Left lung (tissue), 10 donors: ENCODE data around the gene DOCK8. TPM values are rescaled to one million over a fixed set of nuclear protein-coding genes. Genes with fewer than 3 reads are reported as not detected.
A peak's percentile ranks its signal among the peaks of the same experiment; 100 is the strongest.

Experiments used
- ATAC-seq: fragments of 200-7000 bp; cut with Tn5 transposase; one replicate; pipeline ENCODE4 v1.9.1; 2020; ENCODE audit warnings: moderate library complexity
- DNase-seq, 4 donors: peaks; one replicate each; pipeline ENCODE4 v3.0.0-alpha.2; 2013 to 2020
- H3K27ac ChIP-seq, 2 donors: fragments of 200-600 bp; sonication (generic) in 1 of 2; one replicate each; pipeline versions ENCODE4 v1.5.0 to v1.8.0; 2020 to 2021
- H3K27me3 ChIP-seq, 2 donors: fragments of 200-600 bp; sonication (generic) in 1 of 2; one replicate each; pipeline versions ENCODE4 v1.5.0 to v1.8.0; 2020 to 2021
- H3K36me3 ChIP-seq, 2 donors: fragments of 200-600 bp; sonication (generic) in 1 of 2; one replicate each; pipeline versions ENCODE4 v1.5.0 to v1.8.0; 2020 to 2021
- H3K4me1 ChIP-seq, 2 donors: fragments of 200-600 bp; one replicate each; pipeline ENCODE4 v1.8.0; 2021
- H3K4me3 ChIP-seq, 2 donors: fragments of 200-600 bp; sonication (generic) in 1 of 2; one replicate each; pipeline versions ENCODE4 v1.5.0 to v1.8.0; 2020 to 2021; ENCODE audit warnings: mild to moderate bottlenecking in 1 of 2
- H3K9me3 ChIP-seq, 2 donors: fragments of 200-600 bp; sonication (generic) in 1 of 2; one replicate each; pipeline versions ENCODE4 v1.5.0 to v1.8.0; 2020 to 2021
- CTCF ChIP-seq, 2 donors: fragments of 200-600 bp; sonication (generic) in 1 of 2; IDR thresholded peaks; one replicate each; pipeline versions ENCODE4 v1.5.0 to v1.8.0; 2021; ENCODE audit warnings: antibody characterized with exemption in 2 of 2
- intact Hi-C, 2 donors: fragments of 100-400 bp; cut with DNase I; formaldehyde crosslinking; loops; one replicate each; pipeline versions ENCODE4 v1.11.2 to v1.14.2; 2022
- polyA plus RNA-seq, 6 donors: library from polyadenylated mRNA; unstranded; fragments of 120-200 nt; gene quantifications; one replicate each; pipeline ENCODE4 v1.2.1, GENCODE V29; 2013; ENCODE audit not compliant: insufficient read length in 6 of 6
- total RNA-seq, 2 donors: library from RNA; stranded (reverse); fragmentation: NEBNext Ultra II Directional; extraction: Animal tissue kit (Norgen Biotek cat#: 25700); gene quantifications; one replicate each; pipeline ENCODE4 v1.2.1, GENCODE V29; 2021
- donor health status: DM: no; HTN: yes; CAD: no.
- donor health status: DM: no; HTN: no; CAD: no.

The DOCK8 gene
- total and polyA plus RNA-seq, 8 donors: 5.9 to 95.9 (median 8.5) TPM

- H3K4me1 ChIP-seq: peaks cover 0 to 63% of the 10 kb centered on the region in 2 donors
- H3K9me3 ChIP-seq: no peaks in the 10 kb centered on the region
- peaks cover 0 to under 1% of the 10 kb centered on the region in 2 donors for H3K36me3 ChIP-seq
- no peak overlapping the region for H3K4me3 ChIP-seq
- intact Hi-C loops: no loop called here
- H3K27ac ChIP-seq: peak overlapping the region in 1 of 2 donors; percentile 45
- ATAC-seq: no peak
- H3K27me3 ChIP-seq: no peaks in the 10 kb centered on the region
- TF ChIP-seq CTCF (IDR thresholded peaks at IDR 0.05): no peak
- DNase-seq: no peak
These were observed 65.0 kb downstream of the DOCK8 start for GRCh38 chr9:279674-280073.

GRCh38 chr9:281741-282645 lies 67.3 kb downstream of the DOCK8 start:
- intact Hi-C loops: no loop called here
- Histone ChIP-seq H3K4me1 (peaks cover 0 to 57% of the 10 kb centered on the region in 2 donors), H3K36me3 (peaks cover 0 to 15% of the 10 kb centered on the region in 2 donors), H3K27me3 (no peaks in the 10 kb centered on the region), H3K27ac (peak overlapping the region in 1 of 2 donors; percentile 34), H3K9me3 (no peaks in the 10 kb centered on the region), H3K4me3 (no peak overlapping the region)
- ATAC-seq (no peak), DNase-seq (no peak)
- no peak for TF ChIP-seq CTCF (IDR thresholded peaks at IDR 0.05)

- DNase-seq: no peak
- TF ChIP-seq CTCF (IDR thresholded peaks at IDR 0.05): no peak
- peaks cover 0 to 23% of the 10 kb centered on the region in 2 donors for H3K4me1 ChIP-seq
- ATAC-seq: no peak
- no peak overlapping the region for H3K27ac ChIP-seq
- H3K4me3 ChIP-seq: no peak overlapping the region
- H3K36me3 ChIP-seq: peaks cover 0 to 46% of the 10 kb centered on the region in 2 donors
- intact Hi-C loops: no loop called here
- no peaks in the 10 kb centered on the region for H3K9me3 ChIP-seq
- H3K27me3 ChIP-seq: no peaks in the 10 kb centered on the region
These were observed 71.5 kb downstream of the DOCK8 start for GRCh38 chr9:286071-286740.

- no peak overlapping the region for H3K4me3 ChIP-seq
- TF ChIP-seq CTCF (IDR thresholded peaks at IDR 0.05): no peak
- no peaks in the 10 kb centered on the region for H3K9me3 ChIP-seq
- peaks cover 0 to 3% of the 10 kb centered on the region in 2 donors for H3K4me1 ChIP-seq
- H3K36me3 ChIP-seq: peaks cover 0 to 46% of the 10 kb centered on the region in 2 donors
- no peaks in the 10 kb centered on the region for H3K27me3 ChIP-seq
- ATAC-seq: no peak
- intact Hi-C loops: no loop called here
- DNase-seq: no peak
- H3K27ac ChIP-seq: no peak overlapping the region
These were observed 74.5 kb downstream of the DOCK8 start for GRCh38 chr9:289121-289520.

- no peak for TF ChIP-seq CTCF (IDR thresholded peaks at IDR 0.05)
- no peak for DNase-seq
- intact Hi-C loops: no loop called here
- Histone ChIP-seq H3K36me3 (peaks cover 0 to 25% of the 10 kb centered on the region in 2 donors), H3K4me1 (peaks cover 0 to 20% of the 10 kb centered on the region in 2 donors), H3K4me3 (no peak overlapping the region), H3K9me3 (no peaks in the 10 kb centered on the region), H3K27ac (no peak overlapping the region), H3K27me3 (no peaks in the 10 kb centered on the region)
- no peak for ATAC-seq
These were observed 78.2 kb downstream of the DOCK8 start for GRCh38 chr9:292915-293314.
